SU-DHL-6 (cell line): ENCODE measurements around the gene C8A.

ENCODE experiments used
- EZH2phosphoT487 ChIP-seq: fragments of 200-600 bp; sonication (generic), shearing (Covaris generic); conservative IDR thresholded peaks from 2 replicates; pipeline ENCODE4 v1.6.1; 2018; ENCODE audit warnings: mild to moderate bottlenecking, antibody characterized with exemption, low read length, moderate library complexity, mixed read lengths
- TF ChIP-seq, protein P1 (sequence below): fragments of 200-600 bp; sonication (generic); IDR thresholded peaks from one replicate; pipeline ENCODE4 v1.5.1; 2017; ENCODE audit warnings: antibody characterized with exemption, mild to moderate bottlenecking, low read length, moderate library complexity; ENCODE audit not compliant: insufficient read depth, poor library complexity, severe bottlenecking

DNA sequence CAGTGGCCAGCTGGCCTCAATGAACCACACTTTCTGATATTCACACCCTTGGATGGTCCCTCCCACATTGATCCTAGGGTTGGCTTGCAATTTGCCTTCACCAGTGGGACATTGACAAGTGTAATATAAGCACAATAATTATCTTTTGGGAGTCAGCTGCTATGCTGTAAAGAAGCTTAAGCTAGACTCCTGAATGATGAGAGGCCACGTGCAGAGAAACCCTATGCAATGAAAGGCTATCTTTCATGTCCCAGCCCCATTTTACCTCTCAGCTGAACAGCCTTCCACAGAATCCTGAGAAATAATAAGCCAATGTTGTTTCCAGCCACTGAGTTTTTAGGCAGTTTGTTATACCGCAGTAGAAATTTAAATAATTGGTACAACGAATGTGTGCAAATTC lies 11.1 kb upstream of the C8A start:
- TF ChIP-seq, protein P1, sequence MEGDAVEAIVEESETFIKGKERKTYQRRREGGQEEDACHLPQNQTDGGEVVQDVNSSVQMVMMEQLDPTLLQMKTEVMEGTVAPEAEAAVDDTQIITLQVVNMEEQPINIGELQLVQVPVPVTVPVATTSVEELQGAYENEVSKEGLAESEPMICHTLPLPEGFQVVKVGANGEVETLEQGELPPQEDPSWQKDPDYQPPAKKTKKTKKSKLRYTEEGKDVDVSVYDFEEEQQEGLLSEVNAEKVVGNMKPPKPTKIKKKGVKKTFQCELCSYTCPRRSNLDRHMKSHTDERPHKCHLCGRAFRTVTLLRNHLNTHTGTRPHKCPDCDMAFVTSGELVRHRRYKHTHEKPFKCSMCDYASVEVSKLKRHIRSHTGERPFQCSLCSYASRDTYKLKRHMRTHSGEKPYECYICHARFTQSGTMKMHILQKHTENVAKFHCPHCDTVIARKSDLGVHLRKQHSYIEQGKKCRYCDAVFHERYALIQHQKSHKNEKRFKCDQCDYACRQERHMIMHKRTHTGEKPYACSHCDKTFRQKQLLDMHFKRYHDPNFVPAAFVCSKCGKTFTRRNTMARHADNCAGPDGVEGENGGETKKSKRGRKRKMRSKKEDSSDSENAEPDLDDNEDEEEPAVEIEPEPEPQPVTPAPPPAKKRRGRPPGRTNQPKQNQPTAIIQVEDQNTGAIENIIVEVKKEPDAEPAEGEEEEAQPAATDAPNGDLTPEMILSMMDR = no peak
- TF ChIP-seq EZH2phosphoT487 = no peak
